ENCODE measurements around the gene SEPTIN12. TPM values are rescaled to one million over a fixed set of nuclear protein-coding genes. Genes with fewer than 3 reads are reported as not detected.

Gene SEPTIN12
- total and polyA plus RNA-seq, 2 of the 8 experiments (the other 6 are each of a cell fraction or from before 2014, with no cell fraction given), result 0.24 TPM; not detected in 1

GRCh38 chr16:4766875-4767628 is 21.1 kb downstream of the SEPTIN12 start, which contains the start of gene ZNF500 (continued):
- TF ChIP-seq TBP (IDR thresholded peaks at IDR 0.05; ENCODE audit: low read depth, low read length) (peak; percentile 62; the same call in 1 of the 2 replicates), RBBP5 (IDR thresholded peaks at IDR 0.05; ENCODE audit: borderline replicate concordance, low read depth, low read length) (no peak; the same call in 1 of the 2 replicates), ATF3 (IDR thresholded peaks at IDR 0.05; ENCODE audit: insufficient read depth, low read depth, low read length) (no peak), PHF8 (conservative IDR thresholded peaks at IDR 0.05; ENCODE audit: low read depth, low read length) (peak; percentile 86), POLR2AphosphoS5 (IDR thresholded peaks at IDR 0.05; ENCODE audit: low read depth, low read length) (peak; percentile 87), TAF1 (IDR thresholded peaks at IDR 0.05; ENCODE audit: low read depth, low read length) (peak; percentile 78), ASH2L (IDR thresholded peaks at IDR 0.05; ENCODE audit: low read length) (peak; percentile 49), CBX8 (IDR thresholded peaks at IDR 0.05; ENCODE audit: borderline replicate concordance, low read depth, low read length) (no peak), CHD2 (IDR thresholded peaks at IDR 0.05; ENCODE audit: low read length) (peak; percentile 64), KDM5A (IDR thresholded peaks at IDR 0.05; ENCODE audit: low read length) (0 out of 2 replicates have a peak, but pooled peaks have one; percentile 44), MAX (IDR thresholded peaks at IDR 0.05) (peak; percentile 33; the same call in 1 of the 2 replicates), POLR2A (IDR thresholded peaks at IDR 0.05; ENCODE audit: control extremely low read depth in 1 of 2, low read depth in 2 of 2, low read length in 2 of 2) (peak in 1 of 2 experiments; percentile 72; a peak in 1 of 3 replicates), NRF1 (IDR thresholded peaks at IDR 0.05; ENCODE audit: low read depth, low read length) (no peak), YY1 (IDR thresholded peaks at IDR 0.05; ENCODE audit: low read depth, low read length) (peak; percentile 66; the same call in 1 of the 2 replicates), SP4 (IDR thresholded peaks at IDR 0.05; ENCODE audit: low read length) (peak; percentile 94), CTCF (IDR thresholded peaks at IDR 0.05; ENCODE audit: control extremely low read depth in 1 of 3, insufficient read depth in 1 of 3, low read depth in 1 of 3, low read length in 3 of 3) (no peak), EGR1 (IDR thresholded peaks at IDR 0.05; ENCODE audit: borderline replicate concordance, low read depth, low read length) (peak; percentile 52; the same call in 1 of the 2 replicates), SP1 (IDR thresholded peaks at IDR 0.05; ENCODE audit: low read depth, low read length) (peak; percentile 95), NANOG (IDR thresholded peaks at IDR 0.05; ENCODE audit: insufficient read depth, low read depth, low read length, poor library complexity, severe bottlenecking) (no peak), SRF (IDR thresholded peaks at IDR 0.05; ENCODE audit: low read depth, low read length) (no peak)

All from H1 (cell line).